ES-I3 (cell line): ENCODE results near the gene COLQ.

Source experiments
- H3K36me3 ChIP-seq: 2 replicates; pipeline ENCODE4 v1.6.1; 2013; ENCODE audit warnings: mild to moderate bottlenecking, low read length, control low read depth, moderate library complexity; ENCODE audit not compliant: insufficient read depth
- H3K4me1 ChIP-seq: 2 replicates; pipeline ENCODE4 v1.6.1; 2013; ENCODE audit warnings: mild to moderate bottlenecking, control low read depth, low read length; ENCODE audit not compliant: insufficient read depth
- H3K9ac ChIP-seq: 2 replicates; pipeline ENCODE4 v1.6.1; 2013; ENCODE audit warnings: low read depth, mild to moderate bottlenecking, low read length, moderate library complexity
- H3K9me3 ChIP-seq: 2 replicates; pipeline ENCODE4 v1.6.1; 2013; ENCODE audit warnings: mild to moderate bottlenecking, low read length, moderate library complexity; ENCODE audit not compliant: control insufficient read depth, insufficient read depth

Gene COLQ

GRCh38 chr3:15511156-15511555, 10.3 kb downstream of the COLQ start:
- Histone ChIP-seq H3K9me3 (no peaks in the 10 kb centered on the region), H3K9ac (no peak overlapping the region), H3K36me3 (no peaks in the 10 kb centered on the region), H3K4me1 (no peaks in the 10 kb centered on the region)

- H3K4me1 ChIP-seq = no peaks in the 10 kb centered on the region
- no peaks in the 10 kb centered on the region for H3K36me3 ChIP-seq
- H3K9ac ChIP-seq = no peak overlapping the region
- no peaks in the 10 kb centered on the region for H3K9me3 ChIP-seq
These were observed 11.0 kb downstream of the COLQ start for GRCh38 chr3:15510493-15510892.

GRCh38 chr3:15506571-15506970, 14.9 kb downstream of the COLQ start:
- Histone ChIP-seq H3K36me3 (no peaks in the 10 kb centered on the region), H3K4me1 (no peaks in the 10 kb centered on the region), H3K9me3 (no peaks in the 10 kb centered on the region), H3K9ac (no peak overlapping the region)

GRCh38 chr3:15505479-15506165, 15.9 kb downstream of the COLQ start:
- Histone ChIP-seq H3K36me3 (no peaks in the 10 kb centered on the region), H3K9ac (no peak overlapping the region), H3K9me3 (no peaks in the 10 kb centered on the region), H3K4me1 (no peaks in the 10 kb centered on the region)

GRCh38 chr3:15502616-15503015, 18.9 kb downstream of the COLQ start:
- Histone ChIP-seq H3K9me3 (no peaks in the 10 kb centered on the region), H3K4me1 (no peaks in the 10 kb centered on the region), H3K36me3 (no peaks in the 10 kb centered on the region), H3K9ac (no peak overlapping the region)

- peaks cover 5% of the 10 kb centered on the region; the same call in 1 of the 2 replicates for H3K4me1 ChIP-seq
These were observed 20.4 kb downstream of the COLQ start for GRCh38 chr3:15501126-15501525.

GRCh38 chr3:15500107-15500724, 21.3 kb downstream of the COLQ start:
- no peak overlapping the region for H3K9ac ChIP-seq
- peaks cover 13% of the 10 kb centered on the region for H3K4me1 ChIP-seq
- no peaks in the 10 kb centered on the region for H3K36me3 ChIP-seq
- H3K9me3 ChIP-seq = no peaks in the 10 kb centered on the region

More at GRCh38 chr3:15501126-15501525, 20.4 kb downstream of the COLQ start:
- Histone ChIP-seq H3K9ac (no peak overlapping the region), H3K9me3 (no peaks in the 10 kb centered on the region), H3K36me3 (no peaks in the 10 kb centered on the region)

- Histone ChIP-seq H3K9ac (no peak overlapping the region), H3K36me3 (no peaks in the 10 kb centered on the region), H3K9me3 (no peaks in the 10 kb centered on the region), H3K4me1 (peaks cover 13% of the 10 kb centered on the region)
These were observed 22.0 kb downstream of the COLQ start for GRCh38 chr3:15499536-15499935.

GRCh38 chr3:15498431-15499214, 22.9 kb downstream of the COLQ start:
- Histone ChIP-seq H3K9me3 (no peaks in the 10 kb centered on the region), H3K36me3 (no peaks in the 10 kb centered on the region)

GRCh38 chr3:15497964-15498363, 23.5 kb downstream of the COLQ start:
- Histone ChIP-seq H3K9me3 (no peaks in the 10 kb centered on the region), H3K9ac (no peak overlapping the region), H3K4me1 (peaks cover 13% of the 10 kb centered on the region), H3K36me3 (no peaks in the 10 kb centered on the region)

More at GRCh38 chr3:15498431-15499214, 22.9 kb downstream of the COLQ start:
- peaks cover 13% of the 10 kb centered on the region for H3K4me1 ChIP-seq
- no peak overlapping the region for H3K9ac ChIP-seq

GRCh38 chr3:15496341-15496664, 25.2 kb downstream of the COLQ start:
- no peak overlapping the region for H3K9ac ChIP-seq
- no peaks in the 10 kb centered on the region for H3K9me3 ChIP-seq
- H3K4me1 ChIP-seq = peaks cover 13% of the 10 kb centered on the region
- no peaks in the 10 kb centered on the region for H3K36me3 ChIP-seq

- H3K9ac ChIP-seq = no peak overlapping the region
- no peaks in the 10 kb centered on the region for H3K9me3 ChIP-seq
- peaks cover 13% of the 10 kb centered on the region for H3K4me1 ChIP-seq
- no peaks in the 10 kb centered on the region for H3K36me3 ChIP-seq
These were observed 25.8 kb downstream of the COLQ start for GRCh38 chr3:15495461-15496340.

GRCh38 chr3:15493436-15493835, 28.1 kb downstream of the COLQ start:
- no peak overlapping the region for H3K9ac ChIP-seq
- no peaks in the 10 kb centered on the region for H3K9me3 ChIP-seq

GRCh38 chr3:15492847-15493360, 28.6 kb downstream of the COLQ start:
- no peaks in the 10 kb centered on the region for H3K36me3 ChIP-seq
- no peaks in the 10 kb centered on the region for H3K9me3 ChIP-seq
- no peak overlapping the region for H3K9ac ChIP-seq
- peaks cover 13% of the 10 kb centered on the region for H3K4me1 ChIP-seq

More at GRCh38 chr3:15493436-15493835, 28.1 kb downstream of the COLQ start:
- Histone ChIP-seq H3K36me3 (no peaks in the 10 kb centered on the region), H3K4me1 (peaks cover 13% of the 10 kb centered on the region)
